ENCODE measurements around the gene SMARCC2. TPM values are rescaled to one million over a fixed set of nuclear protein-coding genes. Genes with fewer than 3 reads are reported as not detected.

SMARCC2 gene
- total and polyA plus RNA-seq, 2 of the 13 experiments (the other 11 are each of a cell fraction or from before 2014, with no cell fraction given) = 21.3 to 24.1 TPM

- TF ChIP-seq ZNF407 (CRISPR knock-in tag; IDR thresholded peaks at IDR 0.05; ENCODE audit: not compliant biosample characterization) (no peak), KMT2A (CRISPR knock-in tag; IDR thresholded peaks at IDR 0.05) (peak; percentile 37; the same call in 1 of the 2 replicates), ZNF280B (CRISPR knock-in tag; IDR thresholded peaks at IDR 0.05; ENCODE audit: borderline replicate concordance) (no peak), KDM1A (CRISPR knock-in tag; IDR thresholded peaks at IDR 0.05) (no peak), NFATC3 (CRISPR knock-in tag; IDR thresholded peaks at IDR 0.05) (no peak), SNAPC5 (CRISPR knock-in tag; IDR thresholded peaks at IDR 0.05; ENCODE audit: borderline replicate concordance) (no peak), ZNF652 (CRISPR knock-in tag; IDR thresholded peaks at IDR 0.05; ENCODE audit: borderline replicate concordance, low read depth) (no peak), SRSF4 (IDR thresholded peaks at IDR 0.05; ENCODE audit: low read depth, low read length, poor library complexity, severe bottlenecking) (no peak), BHLHE40 (IDR thresholded peaks at IDR 0.05; ENCODE audit: low read length) (no peak), TFDP1 (CRISPR knock-in tag; IDR thresholded peaks at IDR 0.05; ENCODE audit: borderline replicate concordance) (peak; percentile 67; the same call in 1 of the 2 replicates), ZNF343 (CRISPR knock-in tag; IDR thresholded peaks at IDR 0.05) (peak; percentile 79; the same call in 1 of the 2 replicates), GTF3A (CRISPR knock-in tag; conservative IDR thresholded peaks at IDR 0.05) (no peak), ZNF274 (CRISPR knock-in tag; IDR thresholded peaks at IDR 0.05) (no peak), SKIL (CRISPR knock-in tag; IDR thresholded peaks at IDR 0.05; ENCODE audit: borderline replicate concordance) (no peak), PHF20 (CRISPR knock-in tag; IDR thresholded peaks at IDR 0.05) (peak; percentile 78)
Observed at GRCh38 chr12:56116267-56117081, 72.8 kb downstream of the SMARCC2 start, which contains the start of gene RPL41 (continued).
